OCI-LY1 (cell line): ENCODE measurements around the gene CHN2.

Source experiments
- CTCF ChIP-seq: fragments of 200-600 bp; sonication (generic), shearing (Covaris generic); IDR thresholded peaks from 2 replicates; pipeline ENCODE4 v1.5.1; 2017; ENCODE audit warnings: mild to moderate bottlenecking, antibody characterized with exemption, low read length, moderate library complexity, mixed read lengths
- EZH2 ChIP-seq: fragments of 200-600 bp; sonication (generic), shearing (Covaris generic); IDR thresholded peaks from 2 replicates; pipeline ENCODE4 v1.8.0; 2017; ENCODE audit warnings: borderline replicate concordance, mixed run types, mild to moderate bottlenecking, antibody characterized with exemption, low read length, moderate library complexity, mixed read lengths

- TF ChIP-seq CTCF: no peak
- no peak for TF ChIP-seq EZH2
These were observed 81.6 kb downstream of the CHN2 start for GRCh38 chr7:29276199-29276598.
